ENCODE measurements around the gene IMMP2L.

The IMMP2L gene

GRCh38 chr7:110875346-110875745 is 686.9 kb downstream of the IMMP2L start:
- no peak overlapping the region for H3K4me2 ChIP-seq (ENCODE audit: low read depth, low read length, poor library complexity, severe bottlenecking)
- no peak overlapping the region for H3K27ac ChIP-seq (ENCODE audit: low read depth, low read length)
- TF ChIP-seq CTCF (IDR thresholded peaks at IDR 0.05; ENCODE audit: insufficient read depth, low read length, poor library complexity, severe bottlenecking) (no peak), EZH2phosphoT487 (conservative IDR thresholded peaks at IDR 0.05; ENCODE audit: low read length) (no peak)
- H3K9me2 ChIP-seq (replicated peaks; ENCODE audit: insufficient read depth, low read length): no peaks in the 10 kb centered on the region
- H3K9ac ChIP-seq (ENCODE audit: low read length): no peak overlapping the region
- no peaks in the 10 kb centered on the region for H4K20me1 ChIP-seq (ENCODE audit: low read depth, low read length)
- H3K79me2 ChIP-seq (ENCODE audit: insufficient read depth, low read length): no peaks in the 10 kb centered on the region
- H3K4me3 ChIP-seq (ENCODE audit: insufficient read depth, low read length, poor library complexity, severe bottlenecking): no peak overlapping the region
- no peaks in the 10 kb centered on the region for H3K9me3 ChIP-seq (ENCODE audit: insufficient read depth, low read length)
- no peaks in the 10 kb centered on the region for H3K36me3 ChIP-seq (ENCODE audit: low read length)
- no peaks in the 10 kb centered on the region for H3K27me3 ChIP-seq (ENCODE audit: low read length)
- H2AFZ ChIP-seq (ENCODE audit: low read depth, low read length, severe bottlenecking): no peak overlapping the region
- H3F3A ChIP-seq (ENCODE audit: insufficient read depth): no peaks in the 10 kb centered on the region

GRCh38 chr7:110871856-110872255 is 690.4 kb downstream of the IMMP2L start:
- Histone ChIP-seq H3K4me3 (ENCODE audit: insufficient read depth, low read length, poor library complexity, severe bottlenecking) (no peak overlapping the region), H2AFZ (ENCODE audit: low read depth, low read length, severe bottlenecking) (no peak overlapping the region), H3K9ac (ENCODE audit: low read length) (no peak overlapping the region), H3K36me3 (ENCODE audit: low read length) (no peaks in the 10 kb centered on the region), H3K9me2 (replicated peaks; ENCODE audit: insufficient read depth, low read length) (no peaks in the 10 kb centered on the region), H3K27me3 (ENCODE audit: low read length) (no peaks in the 10 kb centered on the region), H3K79me2 (ENCODE audit: insufficient read depth, low read length) (no peaks in the 10 kb centered on the region), H3K9me3 (ENCODE audit: insufficient read depth, low read length) (no peaks in the 10 kb centered on the region), H3K27ac (ENCODE audit: low read depth, low read length) (no peak overlapping the region), H3K4me2 (ENCODE audit: low read depth, low read length, poor library complexity, severe bottlenecking) (no peak overlapping the region), H3F3A (ENCODE audit: insufficient read depth) (no peaks in the 10 kb centered on the region), H4K20me1 (ENCODE audit: low read depth, low read length) (no peaks in the 10 kb centered on the region)
- TF ChIP-seq EZH2phosphoT487 (conservative IDR thresholded peaks at IDR 0.05; ENCODE audit: low read length) (no peak), CTCF (IDR thresholded peaks at IDR 0.05; ENCODE audit: insufficient read depth, low read length, poor library complexity, severe bottlenecking) (no peak)

DNA sequence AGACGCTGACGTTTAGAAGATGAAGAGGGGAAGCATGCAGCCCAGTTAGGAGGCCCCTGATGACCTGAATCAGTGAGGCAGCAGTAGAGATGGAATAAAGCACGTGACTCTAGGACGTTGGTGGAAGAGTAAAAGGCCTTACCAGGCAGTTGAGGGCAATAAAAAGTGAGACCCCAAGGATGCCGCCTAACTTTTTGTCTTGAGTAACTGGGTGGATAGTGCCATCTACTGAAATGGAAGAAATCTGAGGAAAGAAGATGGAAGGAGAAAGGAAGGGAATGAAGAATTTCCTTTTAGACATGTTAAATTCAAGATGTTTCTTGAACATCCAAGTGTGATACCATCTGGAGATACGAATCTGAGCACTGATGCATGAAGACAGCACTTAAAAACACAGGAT is 691.4 kb downstream of the IMMP2L start:
- H3K27me3 ChIP-seq (ENCODE audit: low read length): no peaks in the 10 kb centered on the region
- H3K36me3 ChIP-seq (ENCODE audit: low read length): no peaks in the 10 kb centered on the region
- H3K27ac ChIP-seq (ENCODE audit: low read depth, low read length): no peak overlapping the region
- H3K9ac ChIP-seq (ENCODE audit: low read length): no peak overlapping the region
- TF ChIP-seq EZH2phosphoT487 (conservative IDR thresholded peaks at IDR 0.05; ENCODE audit: low read length): no peak
- TF ChIP-seq CTCF (IDR thresholded peaks at IDR 0.05; ENCODE audit: insufficient read depth, low read length, poor library complexity, severe bottlenecking): no peak
- H3K79me2 ChIP-seq (ENCODE audit: insufficient read depth, low read length): no peaks in the 10 kb centered on the region
- H3K9me3 ChIP-seq (ENCODE audit: insufficient read depth, low read length): no peaks in the 10 kb centered on the region
- no peaks in the 10 kb centered on the region for H3K9me2 ChIP-seq (replicated peaks; ENCODE audit: insufficient read depth, low read length)
- no peak overlapping the region for H3K4me2 ChIP-seq (ENCODE audit: low read depth, low read length, poor library complexity, severe bottlenecking)
- H2AFZ ChIP-seq (ENCODE audit: low read depth, low read length, severe bottlenecking): no peak overlapping the region
- no peaks in the 10 kb centered on the region for H3F3A ChIP-seq (ENCODE audit: insufficient read depth)
- no peak overlapping the region for H3K4me3 ChIP-seq (ENCODE audit: insufficient read depth, low read length, poor library complexity, severe bottlenecking)
- H4K20me1 ChIP-seq (ENCODE audit: low read depth, low read length): no peaks in the 10 kb centered on the region

Measured in SU-DHL-6 (cell line).